Stimulated activated CD8-positive, alpha-beta memory T cell treated with anti-CD3 and anti-CD28 coated beads, Interleukin-12 subunit alpha, Interleukin-12 subunit beta, amount 100 ng/mL, for 4 hours (primary cell): Measurements from ENCODE around the gene ALPK1.
"Not testable (repeated sequence)": the region's sequence is repeated elsewhere in the genome, so short reads cannot be mapped to it uniquely, and the experiment has no call there.

Experiments
- DNase-seq: peaks from one replicate; pipeline ENCODE4 v3.0.0-alpha.2; 2020; ENCODE audit warnings: low read depth

Gene ALPK1

DNA sequence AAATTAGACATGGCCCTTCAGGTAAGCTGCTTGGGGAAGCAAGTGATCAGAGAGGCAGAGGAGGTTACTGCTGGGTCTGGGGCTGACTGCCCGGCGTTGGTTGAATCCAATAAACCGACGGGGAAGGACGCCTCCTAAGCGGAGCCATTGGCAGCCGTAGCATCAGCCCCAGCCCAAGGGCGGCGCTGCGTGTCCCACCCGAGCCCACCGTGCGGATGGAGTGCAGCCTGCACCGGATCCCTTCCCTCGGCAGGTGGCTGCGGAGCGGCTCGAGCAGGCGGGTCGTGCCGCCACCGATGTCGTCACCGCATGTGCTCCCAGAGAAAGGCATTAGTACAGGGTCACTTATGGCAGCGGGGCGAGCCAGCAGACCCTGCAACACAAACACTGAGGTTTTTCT lies 82.1 kb downstream of the ALPK1 start:
- DNase-seq, result no peak

DNA sequence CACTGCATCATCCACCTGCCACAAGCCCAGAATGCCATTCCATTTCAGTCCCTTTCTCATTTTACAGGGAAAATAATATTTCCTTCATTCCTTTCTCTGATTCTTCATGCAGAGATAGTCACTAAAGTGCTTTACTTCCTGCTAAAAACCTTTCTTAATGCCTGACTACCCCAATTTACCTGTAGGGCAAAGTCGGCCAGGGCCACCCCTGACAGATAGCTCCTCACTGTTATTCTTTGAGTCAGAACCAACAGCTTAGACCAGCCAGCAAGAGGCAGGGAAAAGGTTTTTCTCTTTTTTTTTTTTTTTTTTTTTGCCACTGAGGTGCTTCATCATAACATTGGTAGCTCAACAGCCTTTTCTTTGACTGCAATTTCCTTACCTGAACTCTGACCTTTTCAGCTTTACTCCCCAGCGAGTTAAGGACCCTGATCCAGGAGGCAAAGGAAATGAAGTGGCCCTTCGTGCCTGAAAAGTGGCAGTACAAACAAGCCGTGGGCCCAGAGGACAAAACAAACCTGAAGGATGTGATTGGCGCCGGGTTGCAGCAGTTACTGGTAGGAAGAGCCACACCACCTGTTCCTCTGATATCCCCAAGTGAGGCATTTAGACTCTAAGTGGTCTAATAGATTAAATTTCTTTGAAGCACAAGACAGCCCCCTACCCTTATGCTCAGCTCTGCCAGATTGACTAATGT lies 85.0 kb downstream of the ALPK1 start:
- no peak for DNase-seq

DNA sequence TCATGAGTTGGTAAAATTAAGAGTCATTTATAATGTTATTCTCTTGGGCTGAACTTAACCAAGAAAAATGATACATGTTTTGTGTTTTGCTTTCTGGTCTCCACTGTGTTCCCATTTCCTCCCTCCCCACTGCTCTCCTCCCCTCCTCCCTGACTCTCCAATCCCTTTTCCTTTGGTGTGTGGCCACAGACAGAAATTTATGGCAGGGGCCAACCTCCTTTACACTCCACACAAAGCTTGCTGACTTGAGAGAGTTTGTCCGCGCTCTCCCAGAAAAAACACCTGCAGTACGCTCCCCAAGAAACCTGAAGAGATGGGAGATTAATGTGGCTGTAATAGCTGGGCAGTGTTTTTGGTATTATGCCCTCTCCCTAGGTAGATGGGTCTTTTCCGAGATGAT lies 88.9 kb downstream of the ALPK1 start:
- no peak for DNase-seq

DNA sequence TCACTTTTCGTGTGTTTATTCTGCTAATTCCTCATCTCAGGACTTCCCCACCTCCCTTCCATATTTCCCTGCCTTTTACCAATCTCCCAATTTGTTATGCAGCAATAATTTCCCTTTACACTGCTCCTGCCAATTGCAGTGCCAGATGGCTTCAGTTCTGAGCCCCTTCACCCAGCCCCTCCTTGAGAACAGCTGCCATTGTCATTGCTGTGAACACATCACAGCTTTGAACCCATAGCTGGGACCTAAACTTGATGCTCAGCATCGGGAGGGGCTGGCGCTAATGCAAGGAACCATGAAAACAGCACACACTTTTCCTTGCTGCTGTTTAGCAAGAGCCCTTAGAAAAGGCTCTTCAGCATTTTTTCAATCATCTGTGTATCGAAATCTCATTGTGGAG lies 104.9 kb downstream of the ALPK1 start:
- no peak for DNase-seq

DNA sequence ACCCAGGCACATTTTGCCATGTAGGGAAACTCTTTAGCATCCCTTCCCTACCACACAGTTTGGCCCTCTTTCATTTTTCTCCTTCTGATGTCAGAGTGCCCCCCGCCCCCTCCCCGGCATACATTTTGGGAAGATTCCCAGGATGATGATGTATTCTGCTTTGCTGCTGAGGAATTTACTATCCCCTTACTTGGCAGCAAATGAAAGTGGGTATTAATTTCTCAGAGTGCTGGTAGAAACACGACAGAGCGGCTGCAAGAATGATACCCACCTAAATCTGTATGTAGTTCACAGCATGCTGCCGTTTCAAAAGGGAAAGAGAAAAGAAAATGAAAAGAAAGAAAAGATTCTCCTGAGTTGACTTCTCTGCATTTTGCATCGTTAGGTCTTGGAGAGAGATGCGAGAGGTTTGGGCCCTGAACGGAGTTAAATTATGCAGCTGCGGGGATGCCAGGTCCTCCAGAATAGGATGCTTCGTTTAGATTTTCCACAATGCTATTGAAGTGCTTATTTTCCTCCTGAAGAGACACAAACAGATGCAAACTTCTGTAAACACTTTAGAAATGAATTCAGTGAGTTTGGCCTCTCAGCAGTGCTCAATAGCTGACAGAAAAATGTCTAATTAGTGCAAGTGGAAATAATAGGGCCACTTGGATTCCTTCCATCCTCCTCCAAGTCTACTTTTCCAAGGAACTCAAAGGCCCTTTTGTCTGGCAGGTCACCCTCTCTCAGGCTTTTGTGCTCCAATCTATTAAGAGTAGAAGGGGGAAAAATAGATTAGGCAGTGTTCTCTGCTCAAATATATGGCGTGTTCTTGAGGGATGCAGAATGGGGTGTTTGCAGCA lies 106.2 kb downstream of the ALPK1 start:
- DNase-seq, result no peak

DNA sequence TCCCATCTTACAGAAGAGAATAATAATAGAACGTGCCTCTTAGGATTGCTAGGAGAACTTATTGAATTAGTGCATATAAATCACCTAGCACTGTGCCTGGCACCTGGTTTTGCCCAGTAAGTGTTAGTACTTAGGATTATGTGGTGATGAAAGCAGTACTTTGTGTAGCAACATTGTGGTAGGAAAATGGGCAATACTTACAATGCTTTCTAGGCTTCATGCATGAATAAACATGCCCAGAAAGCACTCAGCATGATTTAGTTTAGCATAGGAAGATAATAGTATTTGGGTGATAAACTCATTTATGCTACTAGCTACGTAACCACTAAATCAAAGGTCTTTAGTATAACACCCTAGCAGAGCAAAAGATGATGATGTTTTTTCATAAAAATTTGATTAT lies 113.2 kb downstream of the ALPK1 start:
- no peak for DNase-seq

DNA sequence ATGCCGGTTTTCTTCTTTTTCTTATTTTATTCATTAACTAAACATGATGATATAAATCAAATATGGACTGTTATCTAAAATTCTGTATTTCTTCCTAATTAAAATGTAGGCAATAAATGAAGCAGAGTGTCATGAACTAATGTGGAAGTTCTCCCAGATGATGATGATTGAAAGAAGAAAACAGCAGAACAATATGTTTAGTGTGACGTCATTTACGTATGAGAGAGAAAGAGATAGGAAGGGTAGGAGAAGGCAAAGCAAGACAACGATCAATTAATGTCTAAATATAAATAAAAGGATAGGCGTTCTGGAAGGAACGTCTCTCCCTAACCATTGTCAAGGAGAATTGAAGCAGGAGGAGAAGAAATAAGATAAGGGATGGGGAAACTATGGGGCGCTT lies 113.6 kb downstream of the ALPK1 start:
- DNase-seq, result no peak

DNA sequence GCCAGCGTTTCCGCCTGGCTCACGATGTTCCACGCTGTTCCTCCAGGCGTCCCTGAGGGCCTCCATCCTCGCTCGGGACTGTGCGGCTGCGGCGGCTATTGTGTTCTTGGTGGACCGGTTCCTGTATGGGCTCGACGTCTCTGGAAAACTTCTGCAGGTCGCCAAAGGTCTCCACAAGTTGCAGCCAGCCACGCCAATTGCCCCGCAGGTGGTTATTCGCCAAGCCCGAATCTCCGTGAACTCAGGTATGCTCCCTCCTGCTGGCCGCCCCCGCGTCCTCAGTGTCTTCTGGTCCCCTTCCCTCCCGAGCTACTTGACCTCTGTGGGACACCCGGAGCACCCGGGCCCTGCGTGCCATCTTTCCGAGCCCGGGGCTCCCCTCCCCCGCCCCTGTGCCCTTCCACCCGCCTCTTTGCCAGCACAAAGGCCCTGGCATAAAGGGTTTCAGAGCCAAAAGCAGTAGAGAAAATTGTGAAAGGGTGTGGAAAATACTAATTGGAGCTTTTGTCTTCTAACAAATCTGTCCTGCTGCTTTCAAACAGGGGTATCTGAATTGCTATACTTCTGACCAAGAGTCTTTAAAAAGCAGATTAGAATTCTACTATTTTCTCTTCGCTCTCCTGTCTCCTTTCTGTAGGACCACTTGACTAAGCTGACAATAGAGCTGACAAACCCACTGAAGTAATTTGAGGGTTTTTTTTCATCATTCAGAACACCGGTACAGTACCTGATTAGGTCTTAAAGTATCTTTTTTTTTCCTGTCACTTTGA lies 114.8 kb downstream of the ALPK1 start:
- no peak for DNase-seq

DNA sequence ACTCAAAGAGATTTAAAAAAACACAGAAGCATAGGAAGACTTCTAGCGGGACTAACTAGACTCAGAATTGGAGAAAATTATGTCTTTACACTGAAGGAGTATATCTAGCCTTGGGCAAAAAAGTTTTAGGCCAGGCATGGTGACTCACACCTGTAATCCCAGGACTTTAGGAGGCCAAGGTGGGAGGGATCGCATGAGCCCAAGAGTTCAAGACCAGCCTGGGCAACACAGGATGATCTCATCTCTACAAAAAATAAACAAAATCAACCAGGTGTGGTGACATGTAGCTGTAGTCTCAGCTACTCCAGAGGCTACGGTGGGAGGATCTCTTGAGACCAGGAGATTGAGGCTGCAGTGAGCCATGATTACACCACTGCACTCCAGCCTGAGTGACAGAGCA lies 119.3 kb downstream of the ALPK1 start:
- DNase-seq, result no peak

DNA sequence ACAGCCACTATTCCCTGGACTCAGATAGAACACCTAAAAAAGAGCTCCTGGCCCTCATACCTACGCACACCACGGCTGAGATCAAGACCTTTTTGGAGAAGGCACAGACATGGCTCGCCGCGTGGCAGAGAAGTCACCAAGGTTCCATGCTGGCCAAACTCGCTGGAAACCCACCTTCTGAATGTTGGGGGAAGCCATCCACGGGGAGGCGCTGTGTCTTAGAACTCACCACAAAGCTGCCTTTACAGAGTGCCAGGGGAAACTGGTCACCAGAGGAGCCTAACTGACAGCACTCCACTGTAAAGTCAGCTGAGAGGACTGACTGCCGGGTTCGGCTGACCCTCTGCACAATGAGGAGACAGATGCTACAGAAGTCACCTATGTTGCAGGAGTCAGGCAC lies 120.9 kb downstream of the ALPK1 start:
- no peak for DNase-seq

DNA sequence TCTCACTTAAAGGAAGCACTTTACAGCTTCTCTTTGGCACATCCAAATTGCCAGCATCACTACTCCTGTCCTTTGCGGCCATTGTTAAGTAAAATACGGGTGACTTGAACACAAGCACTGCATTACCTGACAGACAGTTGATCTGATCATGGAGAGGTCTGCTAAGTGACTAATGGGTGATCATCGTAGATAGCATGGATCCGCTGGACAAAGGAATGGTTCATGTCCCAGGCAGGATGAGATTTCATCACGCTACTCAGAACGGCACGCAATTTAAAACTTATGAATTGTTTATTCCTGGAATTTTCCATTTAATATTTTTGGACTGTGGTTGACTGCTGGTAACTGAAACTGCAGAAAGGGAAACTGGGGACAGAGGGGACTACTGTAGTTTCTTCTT lies 124.7 kb downstream of the ALPK1 start:
- no peak for DNase-seq

DNA sequence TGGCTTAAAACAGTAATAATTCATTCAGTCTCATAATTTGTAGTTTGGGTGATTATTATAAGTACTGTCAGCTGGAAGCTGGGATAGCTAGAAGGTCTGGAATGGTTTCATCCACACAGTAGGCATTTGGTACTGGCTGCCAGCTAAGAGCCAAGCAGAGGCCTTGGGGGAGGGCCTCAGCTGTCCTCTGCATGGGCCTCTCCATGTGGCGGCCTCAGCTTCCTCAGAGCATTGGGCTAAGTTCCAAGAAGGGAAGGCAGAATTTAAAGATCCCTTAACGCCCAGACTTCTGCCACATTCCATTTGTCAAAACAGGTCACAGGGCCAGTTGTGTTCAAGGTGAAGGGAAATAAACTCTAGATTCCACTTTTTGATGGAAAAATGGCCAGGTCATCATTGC lies 125.5 kb downstream of the ALPK1 start:
- DNase-seq, result no peak

DNA sequence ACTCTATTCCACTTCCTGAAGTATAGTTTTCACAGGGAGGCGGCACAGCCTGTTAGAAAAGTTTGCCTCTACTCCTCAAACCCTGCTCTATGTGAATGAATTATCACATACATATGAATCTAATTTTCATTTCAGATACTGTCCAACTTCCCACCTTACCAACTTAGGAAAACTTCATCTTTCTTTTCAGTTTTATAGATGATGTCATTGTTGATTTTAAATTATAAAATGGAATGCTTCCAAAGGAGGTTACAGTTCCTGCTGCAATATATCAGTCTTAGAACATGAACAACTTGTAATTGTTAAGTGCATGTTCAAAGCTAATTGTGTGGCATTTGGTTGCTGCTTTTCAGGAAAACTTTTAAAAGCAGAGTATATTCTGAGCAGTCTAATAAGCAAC lies 126.4 kb downstream of the ALPK1 start:
- DNase-seq, result no peak

DNA sequence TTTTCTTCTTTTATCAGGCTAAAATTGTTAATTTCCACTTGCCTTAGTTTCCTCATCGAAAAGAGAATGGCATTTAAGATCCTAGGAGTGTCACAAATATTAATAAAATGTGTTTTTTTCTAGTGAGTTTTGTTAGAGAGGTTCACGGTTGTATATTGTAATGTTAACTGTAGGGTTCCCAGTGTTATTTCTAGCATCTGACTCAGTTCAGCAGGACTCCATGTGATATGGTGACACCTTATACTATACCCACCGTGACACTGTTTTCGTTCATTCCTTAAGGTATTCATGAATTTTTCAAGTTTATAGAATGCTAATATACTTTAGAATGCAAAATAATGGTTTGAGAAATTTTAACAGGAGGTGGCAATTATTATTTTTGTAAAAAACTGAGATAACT lies 128.7 kb downstream of the ALPK1 start:
- no peak for DNase-seq

DNA sequence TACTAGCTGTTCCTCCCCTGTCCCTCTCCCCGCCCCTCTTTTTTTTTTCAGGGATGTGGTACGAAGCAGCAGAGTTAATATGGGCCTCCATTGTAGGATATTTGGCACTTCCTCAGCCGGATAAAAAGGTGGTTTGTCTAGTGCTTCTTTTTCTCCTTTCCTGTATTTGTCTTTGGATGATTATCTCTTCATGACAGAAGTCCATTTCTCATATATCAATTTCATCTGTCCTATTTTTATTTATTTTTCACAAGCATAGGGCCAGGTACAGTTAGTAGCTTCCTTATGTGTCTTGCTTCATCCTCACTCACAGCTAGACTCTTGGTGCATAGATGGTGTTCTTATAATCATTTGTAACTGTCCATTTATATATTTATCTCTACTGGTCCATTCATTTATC lies 129.2 kb downstream of the ALPK1 start:
- no peak for DNase-seq

DNA sequence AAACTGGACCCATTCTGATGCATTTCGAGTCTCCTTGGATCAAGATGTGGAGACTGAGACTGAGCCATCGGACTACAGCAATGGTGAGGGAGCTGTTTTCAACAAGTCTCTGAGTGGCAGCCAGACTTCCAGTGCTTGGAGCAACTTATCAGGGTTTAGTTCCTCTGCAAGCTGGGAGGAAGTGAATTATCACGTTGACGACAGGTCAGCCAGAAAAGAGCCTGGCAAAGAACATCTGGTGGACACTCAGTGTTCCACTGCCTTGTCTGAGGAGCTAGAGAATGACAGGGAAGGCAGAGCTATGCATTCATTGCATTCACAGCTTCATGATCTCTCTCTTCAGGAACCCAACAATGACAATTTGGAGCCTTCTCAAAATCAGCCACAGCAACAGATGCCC lies 134.0 kb downstream of the ALPK1 start:
- DNase-seq, result no peak

DNA sequence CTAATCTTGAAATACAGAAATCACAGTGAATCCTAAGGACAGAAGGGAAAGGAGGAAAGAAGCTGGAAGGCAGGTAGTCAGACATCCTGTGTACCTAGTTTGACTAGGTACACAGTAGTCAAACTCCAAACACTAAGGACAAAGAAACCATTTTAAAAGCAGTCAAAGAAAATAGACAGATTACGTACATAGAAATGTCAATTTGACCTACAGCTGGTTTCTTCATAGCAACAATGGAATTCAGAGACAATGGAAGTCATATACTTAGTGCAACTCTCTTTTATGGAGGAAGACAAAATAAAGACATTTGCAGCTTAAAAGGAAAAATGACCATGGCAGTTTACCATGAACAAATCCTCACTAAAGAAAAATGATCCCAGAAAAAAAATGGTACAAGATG lies 139.8 kb downstream of the ALPK1 start:
- no peak for DNase-seq

DNA sequence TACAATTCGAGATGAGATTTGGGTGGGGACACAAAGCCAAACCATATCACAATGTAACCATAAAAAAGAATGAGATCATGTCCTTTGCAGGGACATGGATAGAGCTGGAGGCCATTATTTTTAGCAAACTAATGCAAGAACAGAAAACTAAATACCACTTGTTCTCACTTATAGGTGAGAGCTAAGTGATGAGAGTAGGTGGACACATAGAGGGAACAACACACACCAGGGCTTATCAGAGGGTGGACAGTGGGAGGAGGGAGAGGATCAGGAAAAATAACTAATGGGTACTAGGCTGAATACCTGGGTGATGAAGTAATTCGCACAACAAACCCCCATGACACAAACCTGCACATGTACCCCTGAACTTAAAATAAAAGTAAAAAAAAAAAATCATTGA lies 145.1 kb downstream of the ALPK1 start:
- DNase-seq, result not testable (repeated sequence)

DNA sequence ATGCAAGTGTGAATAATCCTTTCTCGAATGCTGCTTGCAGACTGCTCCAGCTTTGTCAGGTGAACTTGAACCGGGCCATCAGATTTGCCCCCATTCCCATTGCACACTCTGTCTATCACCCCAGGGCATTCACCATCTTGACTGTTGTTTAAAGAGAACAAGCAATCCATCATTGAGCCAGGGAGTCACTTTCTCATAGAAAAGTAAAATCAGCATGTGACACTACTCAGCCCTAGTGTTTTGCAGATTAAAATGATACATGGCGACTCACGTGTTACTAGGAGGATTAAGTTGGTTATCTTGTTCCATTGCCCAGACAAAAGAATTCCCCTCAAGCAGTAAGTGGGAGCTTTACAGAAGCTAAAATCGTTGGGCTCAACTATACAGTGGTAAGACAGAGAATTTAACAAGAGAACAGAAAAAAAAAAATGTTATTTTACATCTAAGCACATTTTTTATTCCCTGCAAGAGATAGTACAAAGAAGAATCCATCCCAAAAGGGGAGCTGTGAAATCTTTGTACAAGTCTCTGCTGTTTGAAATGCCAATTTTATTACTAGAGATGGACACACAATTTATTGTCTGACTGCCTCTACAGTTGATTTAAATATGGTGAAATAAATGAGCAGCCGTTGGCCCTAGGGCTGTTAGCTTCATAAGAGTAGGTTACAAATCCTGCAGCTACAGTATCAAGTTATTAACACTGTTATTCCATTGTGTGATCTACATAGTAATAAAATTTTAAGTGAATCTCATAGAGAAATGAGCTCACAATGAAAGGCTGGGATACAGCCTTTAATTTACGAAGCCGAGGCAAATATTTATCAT lies 151.3 kb downstream of the ALPK1 start:
- DNase-seq, result no peak

DNA sequence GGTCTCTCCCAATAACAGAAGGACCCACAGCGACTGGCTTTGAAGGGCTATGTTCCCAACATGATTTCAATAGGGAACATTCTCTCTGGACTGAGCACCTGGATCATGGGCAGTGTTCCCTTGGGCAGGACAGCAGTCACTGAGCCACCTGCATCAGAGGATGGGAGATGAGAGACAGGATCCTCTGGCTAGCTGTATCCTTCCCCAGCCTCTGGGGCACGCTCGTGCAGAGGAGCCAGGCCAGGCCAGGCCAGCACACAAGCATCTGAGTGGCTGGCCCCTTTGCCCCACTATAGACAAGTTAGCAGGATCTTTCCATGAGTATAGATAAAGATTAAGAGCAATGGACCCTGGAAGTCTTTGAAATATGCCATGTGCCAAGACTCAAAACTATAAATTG lies 152.5 kb downstream of the ALPK1 start:
- no peak for DNase-seq

DNA sequence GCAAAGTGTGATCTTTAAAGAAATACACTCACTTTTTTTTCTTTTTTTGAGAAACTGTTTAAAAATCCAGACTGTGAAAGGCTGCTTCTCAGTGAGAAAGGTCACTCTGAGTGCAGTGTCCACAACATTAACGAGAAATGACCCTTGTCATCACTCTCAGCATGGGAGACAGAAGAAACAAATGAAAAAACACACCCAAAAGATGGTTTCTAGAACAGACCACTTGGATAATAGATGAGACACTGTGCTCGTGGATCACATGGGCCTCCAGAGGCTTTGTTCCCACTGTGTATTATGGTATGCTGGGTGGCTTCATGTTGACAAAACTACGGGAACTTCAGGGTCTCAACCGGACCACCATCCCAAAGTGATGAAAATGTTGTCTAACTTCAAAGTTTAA lies 153.9 kb downstream of the ALPK1 start:
- DNase-seq, result no peak

DNA sequence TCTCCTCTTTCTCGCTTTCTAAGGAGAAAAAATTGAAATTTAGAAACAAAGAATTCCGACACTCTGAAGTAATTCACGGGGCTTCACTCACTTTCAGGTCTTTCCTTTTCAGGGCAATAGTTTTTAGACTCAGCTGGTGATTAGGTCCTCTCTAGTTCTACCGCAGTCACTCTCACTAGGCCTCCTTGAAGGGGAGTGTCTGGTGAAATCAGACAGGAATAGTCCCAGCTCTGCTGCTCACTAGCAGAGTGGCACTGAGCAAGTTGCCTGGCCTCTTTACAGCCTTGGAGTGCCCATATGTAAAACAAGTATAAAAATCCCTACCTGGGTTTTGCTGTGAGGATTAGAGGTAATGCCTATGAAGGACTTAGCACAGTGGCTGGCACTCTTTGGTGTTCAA lies 154.7 kb downstream of the ALPK1 start:
- no peak for DNase-seq
